SU-DHL-6 (cell line): ENCODE measurements around the gene IL17REL.

Experiments
- H2AFZ ChIP-seq: fragments of 200-600 bp; sonication (generic); 2 replicates; pipeline ENCODE4 v1.6.1; 2014; ENCODE audit warnings: low read depth, mild to moderate bottlenecking, moderate library complexity, mixed read lengths, antibody characterized with exemption, low read length; ENCODE audit not compliant: severe bottlenecking
- H3F3A ChIP-seq: fragments of 200-600 bp; shearing (Covaris generic); 2 replicates; pipeline ENCODE4 v1.6.0; 2016; ENCODE audit warnings: antibody characterized with exemption, mild to moderate bottlenecking; ENCODE audit not compliant: insufficient read depth
- H3K27ac ChIP-seq: fragments of 200-600 bp; sonication (generic); 2 replicates; pipeline ENCODE4 v1.5.1; 2016; ENCODE audit warnings: low read depth, mild to moderate bottlenecking, low read length, moderate library complexity, mixed read lengths
- H3K27me3 ChIP-seq: fragments of 200-600 bp; sonication (generic), shearing (Covaris generic); 2 replicates; pipeline ENCODE4 v1.6.0; 2014; ENCODE audit warnings: mild to moderate bottlenecking, low read length
- H3K36me3 ChIP-seq: fragments of 200-600 bp; sonication (generic); 2 replicates; pipeline ENCODE4 v1.6.1; 2014; ENCODE audit warnings: mild to moderate bottlenecking, low read length, mixed read lengths
- H3K4me2 ChIP-seq: fragments of 300-600, 200-600 bp; shearing (Covaris generic), sonication (generic); 2 replicates; pipeline ENCODE4 v1.6.0; 2014; ENCODE audit warnings: low read length, low read depth, mild to moderate bottlenecking; ENCODE audit not compliant: poor library complexity, severe bottlenecking
- H3K4me3 ChIP-seq: fragments of 200-600 bp; sonication (generic); 2 replicates; pipeline ENCODE4 v1.5.1; 2014; ENCODE audit warnings: antibody characterized with exemption, low read length, mild to moderate bottlenecking, mixed read lengths; ENCODE audit not compliant: insufficient read depth, poor library complexity, severe bottlenecking
- H3K79me2 ChIP-seq: fragments of 200-600 bp; sonication (generic); 2 replicates; pipeline ENCODE4 v1.6.1; 2014; ENCODE audit warnings: mild to moderate bottlenecking, low read length, moderate library complexity; ENCODE audit not compliant: insufficient read depth
- H3K9ac ChIP-seq: fragments of 200-600 bp; sonication (generic); 2 replicates; pipeline ENCODE4 v1.7.0; 2014; ENCODE audit warnings: mild to moderate bottlenecking, low read length
- H3K9me2 ChIP-seq: fragments of 200-600 bp; sonication (generic); replicated peaks from 2 replicates; pipeline ENCODE4 v1.6.1; 2014; ENCODE audit warnings: low read length; ENCODE audit not compliant: insufficient read depth
- H3K9me3 ChIP-seq: fragments of 200-600 bp; sonication (generic); 2 replicates; pipeline ENCODE4 v1.6.1; 2014; ENCODE audit warnings: low read length, mixed read lengths; ENCODE audit not compliant: insufficient read depth
- H4K20me1 ChIP-seq: fragments of 200-600 bp; sonication (generic); 2 replicates; pipeline ENCODE4 v1.6.1; 2014; ENCODE audit warnings: low read depth, mild to moderate bottlenecking, antibody characterized with exemption, low read length, moderate library complexity, mixed read lengths
- CTCF ChIP-seq: fragments of 200-600 bp; sonication (generic); IDR thresholded peaks from one replicate; pipeline ENCODE4 v1.5.1; 2017; ENCODE audit warnings: antibody characterized with exemption, mild to moderate bottlenecking, low read length, moderate library complexity; ENCODE audit not compliant: insufficient read depth, poor library complexity, severe bottlenecking
- EZH2phosphoT487 ChIP-seq: fragments of 200-600 bp; sonication (generic), shearing (Covaris generic); conservative IDR thresholded peaks from 2 replicates; pipeline ENCODE4 v1.6.1; 2018; ENCODE audit warnings: mild to moderate bottlenecking, antibody characterized with exemption, low read length, moderate library complexity, mixed read lengths

The IL17REL gene

DNA sequence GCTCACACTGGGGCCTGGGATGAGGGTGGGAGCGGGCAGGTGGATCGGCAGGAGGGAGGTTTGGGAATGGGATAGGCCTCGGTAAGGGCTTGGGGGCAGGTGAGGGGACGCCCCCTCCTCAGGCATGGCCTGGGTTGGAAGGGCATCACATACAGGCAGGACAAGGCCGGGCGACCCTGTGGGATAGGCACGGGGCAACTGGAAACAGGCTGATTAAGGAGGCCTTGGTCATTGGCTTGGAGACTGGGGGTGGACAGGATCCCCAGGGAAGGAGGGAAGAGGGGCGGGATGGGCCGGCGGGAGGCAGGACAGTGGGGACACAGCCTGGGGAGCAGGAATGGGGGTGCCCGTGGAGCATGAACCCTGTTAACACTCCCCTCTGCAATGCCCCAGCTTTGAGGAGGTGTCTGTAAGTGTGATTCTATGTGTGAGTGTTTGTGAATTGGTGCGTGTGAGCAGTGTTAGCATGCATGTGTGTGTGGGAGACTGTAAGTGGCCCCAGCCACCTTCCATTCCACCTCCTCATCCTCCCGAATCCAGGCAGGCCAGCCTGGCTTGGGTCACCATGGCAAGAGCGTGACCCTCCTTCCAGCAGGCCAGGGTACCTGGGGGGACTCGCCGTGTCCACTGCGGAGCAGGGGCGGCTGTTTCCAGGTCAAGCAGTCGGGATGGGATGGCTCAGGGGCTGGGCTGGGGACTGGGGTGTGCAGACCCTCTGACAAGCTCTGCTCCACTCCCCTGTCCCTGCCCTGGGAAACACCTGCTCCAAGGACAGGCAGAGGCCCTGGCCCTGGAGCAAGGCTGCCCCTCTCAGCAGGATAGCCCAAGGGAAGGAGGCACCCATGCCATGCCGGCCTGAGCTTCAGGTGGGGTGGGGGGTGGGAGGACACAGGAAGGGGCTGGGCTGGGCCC, 55.4 kb downstream of the IL17REL start:
- no peak overlapping the region for H3K27ac ChIP-seq

GRCh38 chr22:49956418-49956770, 56.2 kb downstream of the IL17REL start:
- Histone ChIP-seq H3K36me3 (no peaks in the 10 kb centered on the region), H3K9me3 (no peaks in the 10 kb centered on the region), H3K27ac (no peak overlapping the region), H3K4me2 (no peak overlapping the region), H3K27me3 (no peaks in the 10 kb centered on the region), H3K9me2 (no peaks in the 10 kb centered on the region), H2AFZ (no peak overlapping the region), H3K9ac (no peak overlapping the region), H3K79me2 (peaks cover 5% of the 10 kb centered on the region), H4K20me1 (no peaks in the 10 kb centered on the region), H3K4me3 (no peak overlapping the region), H3F3A (no peaks in the 10 kb centered on the region)
- no peak for TF ChIP-seq CTCF
- no peak for TF ChIP-seq EZH2phosphoT487

More for the DNA sequence above, 55.4 kb downstream of the IL17REL start:
- H3K27me3 ChIP-seq = no peaks in the 10 kb centered on the region
- H3K4me2 ChIP-seq = no peak overlapping the region
- no peak for TF ChIP-seq CTCF
- no peak for TF ChIP-seq EZH2phosphoT487
- no peaks in the 10 kb centered on the region for H3F3A ChIP-seq
- peaks cover 12% of the 10 kb centered on the region for H3K79me2 ChIP-seq
- no peaks in the 10 kb centered on the region for H3K9me2 ChIP-seq
- H2AFZ ChIP-seq = no peak overlapping the region
- no peak overlapping the region for H3K9ac ChIP-seq
- H4K20me1 ChIP-seq = no peaks in the 10 kb centered on the region
- no peaks in the 10 kb centered on the region; the same call in 1 of the 2 replicates for H3K36me3 ChIP-seq
- no peaks in the 10 kb centered on the region for H3K9me3 ChIP-seq
- no peak overlapping the region for H3K4me3 ChIP-seq

- H3K36me3 ChIP-seq = no peaks in the 10 kb centered on the region
- H3K4me2 ChIP-seq = no peak overlapping the region
- no peak overlapping the region for H2AFZ ChIP-seq
- H3K4me3 ChIP-seq = no peak overlapping the region
- H3K9me3 ChIP-seq = no peaks in the 10 kb centered on the region
- H3F3A ChIP-seq = no peaks in the 10 kb centered on the region
- H3K9ac ChIP-seq = no peak overlapping the region
- no peaks in the 10 kb centered on the region for H3K27me3 ChIP-seq
- H3K27ac ChIP-seq = no peak overlapping the region
- H3K9me2 ChIP-seq = no peaks in the 10 kb centered on the region
- no peak for TF ChIP-seq EZH2phosphoT487
- TF ChIP-seq CTCF = no peak
- no peaks in the 10 kb centered on the region for H4K20me1 ChIP-seq
- H3K79me2 ChIP-seq = no peaks in the 10 kb centered on the region
These were observed 56.8 kb downstream of the IL17REL start for GRCh38 chr22:49955581-49956417.
